Astrocyte of the spinal cord (primary cell): ENCODE data around the gene PRM3.

Source experiments
- DNase-seq: peaks from one replicate; pipeline ENCODE4 v3.0.0; 2011; ENCODE audit warnings: low read depth, low spot score
- H3K4me3 ChIP-seq: 2 replicates; pipeline ENCODE4 v1.5.1; 2011; ENCODE audit warnings: low read depth, mild to moderate bottlenecking, low read length, moderate library complexity
- CTCF ChIP-seq: IDR thresholded peaks from 2 replicates; pipeline ENCODE4 v1.5.1; 2012; ENCODE audit warnings: low read depth, mild to moderate bottlenecking, low read length, inconsistent platforms
- in situ Hi-C: cut with HindIII; loops from 2 replicates; pipeline ENCODE4 v1.10.0; 2017; ENCODE audit warnings: low sequenced_read_pairs

The PRM3 gene

GRCh38 chr16:11235703-11235991, 37.8 kb downstream of the PRM3 start:
- no peak for TF ChIP-seq CTCF
- in situ Hi-C loops: no loop called here
- no peak overlapping the region for H3K4me3 ChIP-seq
- no peak for DNase-seq

GRCh38 chr16:11234884-11235702, 38.3 kb downstream of the PRM3 start:
- no peak for DNase-seq
- no peak overlapping the region for H3K4me3 ChIP-seq
- in situ Hi-C loops: no loop called here
- no peak for TF ChIP-seq CTCF

GRCh38 chr16:11233727-11234376, 39.6 kb downstream of the PRM3 start:
- DNase-seq: no peak
- in situ Hi-C loops: no loop called here
- H3K4me3 ChIP-seq: no peak overlapping the region

GRCh38 chr16:11232852-11233726, 40.3 kb downstream of the PRM3 start:
- in situ Hi-C loops: no loop called here

More at GRCh38 chr16:11233727-11234376, 39.6 kb downstream of the PRM3 start:
- no peak for TF ChIP-seq CTCF

GRCh38 chr16:11232302-11232851, 41.1 kb downstream of the PRM3 start:
- no peak for DNase-seq
- TF ChIP-seq CTCF: no peak
- no peak overlapping the region for H3K4me3 ChIP-seq
- in situ Hi-C loops: no loop called here

More at GRCh38 chr16:11232852-11233726, 40.3 kb downstream of the PRM3 start:
- no peak for DNase-seq
- no peak overlapping the region for H3K4me3 ChIP-seq
- no peak for TF ChIP-seq CTCF

GRCh38 chr16:11231367-11231970, 42.0 kb downstream of the PRM3 start:
- H3K4me3 ChIP-seq: no peak overlapping the region
- in situ Hi-C loops: no loop called here
- TF ChIP-seq CTCF: no peak
- no peak for DNase-seq
